Stimulated activated CD8-positive, alpha-beta memory T cell treated with anti-CD3 and anti-CD28 coated beads, Interleukin-15, amount 100 ng/mL, for 24 hours (primary cell): ENCODE results near the gene AJAP1.

Experiments
- DNase-seq: peaks from one replicate; pipeline ENCODE4 v3.0.0-alpha.2; 2020; ENCODE audit warnings: low read depth

Gene AJAP1

GRCh38 chr1:4837031-4837600, 182.7 kb downstream of the AJAP1 start:
- DNase-seq: no peak

- no peak for DNase-seq
Observed at GRCh38 chr1:4837752-4838151, 183.3 kb downstream of the AJAP1 start.

GRCh38 chr1:4838231-4838630, 183.8 kb downstream of the AJAP1 start:
- no peak for DNase-seq
